NCI-H2029 (cell line): ENCODE data around the gene IGSF10.
"Not testable (repeated sequence)": the region's sequence is repeated elsewhere in the genome, so short reads cannot be mapped to it uniquely, and the experiment has no call there.

Experiments
- DNase-seq: peaks from one replicate; lab custom pipeline; 2025; lab: John Stamatoyannopoulos, UW

The IGSF10 gene, protein sequence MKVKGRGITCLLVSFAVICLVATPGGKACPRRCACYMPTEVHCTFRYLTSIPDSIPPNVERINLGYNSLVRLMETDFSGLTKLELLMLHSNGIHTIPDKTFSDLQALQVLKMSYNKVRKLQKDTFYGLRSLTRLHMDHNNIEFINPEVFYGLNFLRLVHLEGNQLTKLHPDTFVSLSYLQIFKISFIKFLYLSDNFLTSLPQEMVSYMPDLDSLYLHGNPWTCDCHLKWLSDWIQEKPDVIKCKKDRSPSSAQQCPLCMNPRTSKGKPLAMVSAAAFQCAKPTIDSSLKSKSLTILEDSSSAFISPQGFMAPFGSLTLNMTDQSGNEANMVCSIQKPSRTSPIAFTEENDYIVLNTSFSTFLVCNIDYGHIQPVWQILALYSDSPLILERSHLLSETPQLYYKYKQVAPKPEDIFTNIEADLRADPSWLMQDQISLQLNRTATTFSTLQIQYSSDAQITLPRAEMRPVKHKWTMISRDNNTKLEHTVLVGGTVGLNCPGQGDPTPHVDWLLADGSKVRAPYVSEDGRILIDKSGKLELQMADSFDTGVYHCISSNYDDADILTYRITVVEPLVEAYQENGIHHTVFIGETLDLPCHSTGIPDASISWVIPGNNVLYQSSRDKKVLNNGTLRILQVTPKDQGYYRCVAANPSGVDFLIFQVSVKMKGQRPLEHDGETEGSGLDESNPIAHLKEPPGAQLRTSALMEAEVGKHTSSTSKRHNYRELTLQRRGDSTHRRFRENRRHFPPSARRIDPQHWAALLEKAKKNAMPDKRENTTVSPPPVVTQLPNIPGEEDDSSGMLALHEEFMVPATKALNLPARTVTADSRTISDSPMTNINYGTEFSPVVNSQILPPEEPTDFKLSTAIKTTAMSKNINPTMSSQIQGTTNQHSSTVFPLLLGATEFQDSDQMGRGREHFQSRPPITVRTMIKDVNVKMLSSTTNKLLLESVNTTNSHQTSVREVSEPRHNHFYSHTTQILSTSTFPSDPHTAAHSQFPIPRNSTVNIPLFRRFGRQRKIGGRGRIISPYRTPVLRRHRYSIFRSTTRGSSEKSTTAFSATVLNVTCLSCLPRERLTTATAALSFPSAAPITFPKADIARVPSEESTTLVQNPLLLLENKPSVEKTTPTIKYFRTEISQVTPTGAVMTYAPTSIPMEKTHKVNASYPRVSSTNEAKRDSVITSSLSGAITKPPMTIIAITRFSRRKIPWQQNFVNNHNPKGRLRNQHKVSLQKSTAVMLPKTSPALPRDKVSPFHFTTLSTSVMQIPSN (N-terminal part only)

DNA sequence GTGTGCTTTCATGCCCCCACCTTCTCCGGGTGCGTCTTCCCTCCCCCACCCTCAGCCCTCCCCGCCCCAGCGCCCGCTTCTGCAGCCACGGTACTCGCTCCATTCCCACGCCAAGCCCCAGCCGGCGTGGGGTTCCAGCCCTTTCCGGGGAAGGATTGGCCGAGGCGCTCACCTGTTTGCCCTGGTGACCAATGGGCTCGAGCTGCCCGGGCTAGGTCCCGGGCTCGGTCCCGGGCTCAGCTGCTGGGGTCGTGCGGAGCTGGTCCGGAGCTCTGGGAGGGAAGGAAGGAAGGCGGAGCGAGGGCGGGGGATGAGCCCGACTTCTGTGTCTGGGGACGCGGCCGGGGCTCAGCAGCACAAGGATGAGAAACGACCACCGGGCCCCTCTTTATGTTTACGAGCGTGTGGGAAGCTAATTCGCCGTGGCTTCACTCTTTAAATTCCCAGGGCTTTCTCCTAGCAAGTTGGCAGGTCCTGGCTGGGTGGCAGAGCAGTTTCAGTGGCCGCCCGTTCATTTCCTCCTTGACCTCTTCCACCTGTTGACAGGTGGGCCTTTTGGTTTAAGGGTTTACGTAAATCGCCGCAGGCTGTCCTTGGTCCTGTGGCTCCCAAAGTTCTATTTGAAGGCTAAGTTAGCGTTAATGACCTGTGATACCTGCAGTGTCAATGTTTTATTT lies at the start of gene IGSF10:
Gene IGSF10, minus strand, starts transcription at position 288 of the 677 bp plus-strand sequence. CDS start 2,352 bp downstream, outside the sequence.
- DNase-seq: no peak

DNA sequence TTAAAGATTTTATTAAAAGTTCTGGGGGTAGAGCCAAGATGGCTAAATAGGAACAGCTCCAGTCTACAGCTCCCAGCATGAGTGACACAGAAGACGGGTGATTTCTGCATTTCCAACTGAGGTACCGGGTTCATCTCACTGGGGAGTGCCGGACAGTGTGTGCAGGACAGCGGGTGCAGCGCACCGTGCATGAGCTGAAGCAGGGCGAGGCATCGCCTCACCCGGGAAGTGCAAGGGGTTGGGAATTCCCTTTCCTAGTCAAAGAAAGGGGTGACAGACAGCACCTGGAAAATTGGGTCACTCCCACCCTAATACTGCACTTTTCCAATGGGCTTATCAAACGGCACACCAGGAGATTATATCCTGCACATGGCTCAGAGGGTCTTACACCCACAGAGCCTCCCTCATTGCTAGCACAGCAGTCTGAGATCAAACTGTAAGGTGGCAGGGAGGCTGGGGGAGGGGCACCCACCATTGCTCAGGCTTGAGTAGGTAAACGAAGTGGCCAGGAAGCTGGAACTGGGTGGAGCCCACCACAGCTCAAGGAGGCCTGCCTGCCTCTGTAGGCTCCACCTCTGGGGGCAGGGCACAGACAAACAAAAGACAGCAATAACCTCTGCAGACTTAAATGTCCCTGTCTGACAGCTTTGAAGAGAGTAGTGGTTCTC lies 48.7 kb upstream of the IGSF10 start:
- not testable (repeated sequence) for DNase-seq

DNA sequence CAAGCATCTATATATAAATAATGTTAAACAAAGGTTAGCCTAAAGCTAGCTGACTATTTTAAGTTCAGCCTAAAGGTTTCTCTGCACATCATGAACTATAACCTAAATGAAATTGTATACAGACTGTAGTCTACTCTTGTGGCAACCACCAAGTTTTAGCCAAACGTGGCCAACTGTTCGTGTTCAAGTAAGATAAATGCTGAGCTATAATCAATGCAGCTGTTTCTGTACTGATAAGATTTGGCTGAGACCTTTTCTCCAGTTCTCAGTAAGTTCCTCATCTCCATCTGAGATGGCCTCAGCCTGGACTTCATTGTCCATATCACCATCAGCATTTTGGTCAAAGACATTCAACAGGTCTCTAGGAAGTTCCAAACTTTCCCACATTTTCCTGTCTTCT lies 43.7 kb upstream of the IGSF10 start:
- no peak for DNase-seq

DNA sequence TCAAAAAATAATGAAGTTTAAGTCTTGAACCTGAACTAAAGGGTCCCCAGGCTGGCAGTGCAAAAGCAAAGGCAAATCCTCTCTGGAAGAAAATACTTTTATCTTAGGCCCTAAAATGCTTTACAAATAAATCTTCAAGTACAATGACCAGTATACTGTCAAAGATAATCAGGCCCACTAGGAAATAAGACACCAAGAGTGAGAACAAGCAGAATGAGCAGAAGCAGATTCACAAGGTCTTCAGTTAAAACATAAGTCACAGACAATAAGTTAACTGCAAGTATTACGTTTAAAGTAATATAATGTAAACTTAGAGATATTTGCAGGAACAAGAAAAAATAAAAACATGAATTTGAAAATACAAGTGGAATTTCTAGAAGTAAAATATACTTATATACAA lies 42.2 kb upstream of the IGSF10 start:
- DNase-seq: no peak

DNA sequence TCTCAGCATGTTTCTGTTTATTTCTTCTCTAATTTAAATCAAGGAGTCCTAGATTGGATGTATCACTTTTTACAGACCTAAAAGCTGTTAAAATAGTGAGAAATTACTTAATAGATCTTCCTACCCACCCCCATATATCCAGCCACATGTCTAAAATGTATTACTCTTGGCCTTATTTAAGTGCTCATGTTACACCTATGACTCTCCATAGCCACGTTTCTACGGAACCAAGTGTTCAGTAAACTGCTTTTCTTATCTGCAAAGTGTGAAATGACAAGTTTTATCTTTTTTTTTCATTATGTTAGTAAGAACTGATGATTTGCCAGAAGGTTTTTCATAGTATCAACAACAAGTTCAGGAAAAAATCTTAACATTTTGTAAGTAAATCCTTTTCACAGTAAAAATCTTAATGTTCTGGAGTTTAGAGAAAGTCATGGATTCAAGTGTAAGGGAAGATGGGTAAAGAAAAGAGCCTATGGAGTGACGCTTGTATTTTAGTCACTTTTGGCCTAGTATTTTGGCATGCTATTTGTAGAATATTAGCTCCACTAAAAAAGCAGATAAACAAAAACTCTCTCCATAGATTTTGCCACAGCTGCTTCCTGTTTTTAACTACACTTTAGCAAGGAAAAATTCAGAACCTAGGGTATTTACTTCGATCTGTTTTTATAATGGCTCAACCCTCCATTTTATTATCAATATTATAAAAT lies 41.2 kb upstream of the IGSF10 start:
- DNase-seq: no peak

DNA sequence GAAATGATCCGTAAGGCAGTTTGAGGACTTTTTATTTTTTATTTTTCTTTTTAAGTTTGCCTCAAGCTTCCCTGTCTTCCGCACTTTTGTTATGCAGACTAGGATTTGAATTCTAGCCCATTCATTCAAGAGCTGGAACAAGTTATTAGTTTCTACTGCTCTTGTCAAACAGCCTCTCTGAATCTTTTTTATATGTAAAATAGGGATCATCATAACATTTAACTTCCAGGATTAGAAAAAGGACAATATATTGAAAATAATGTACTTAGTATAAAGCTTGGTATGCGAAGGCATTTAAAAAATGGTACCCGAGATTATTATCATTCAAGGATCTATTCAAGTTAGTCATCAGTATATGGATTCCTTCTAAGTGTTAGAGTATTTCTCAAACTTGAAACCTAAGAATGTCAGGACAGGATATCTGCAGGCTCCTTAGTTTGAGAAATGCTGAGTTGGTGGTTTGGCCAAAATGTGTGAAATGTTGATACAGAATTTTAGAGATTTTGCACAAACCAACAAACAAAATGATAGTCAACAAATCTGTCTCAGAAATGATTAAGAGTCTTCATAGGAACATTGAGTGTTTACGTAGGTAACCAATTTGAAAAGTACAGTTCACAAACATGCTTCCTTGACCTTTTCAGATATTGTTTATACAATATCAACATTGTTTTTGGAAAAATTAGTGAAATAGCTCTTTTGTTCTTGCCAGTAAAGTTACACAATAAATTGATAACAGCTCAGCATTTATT lies 40.5 kb upstream of the IGSF10 start:
- DNase-seq: no peak

DNA sequence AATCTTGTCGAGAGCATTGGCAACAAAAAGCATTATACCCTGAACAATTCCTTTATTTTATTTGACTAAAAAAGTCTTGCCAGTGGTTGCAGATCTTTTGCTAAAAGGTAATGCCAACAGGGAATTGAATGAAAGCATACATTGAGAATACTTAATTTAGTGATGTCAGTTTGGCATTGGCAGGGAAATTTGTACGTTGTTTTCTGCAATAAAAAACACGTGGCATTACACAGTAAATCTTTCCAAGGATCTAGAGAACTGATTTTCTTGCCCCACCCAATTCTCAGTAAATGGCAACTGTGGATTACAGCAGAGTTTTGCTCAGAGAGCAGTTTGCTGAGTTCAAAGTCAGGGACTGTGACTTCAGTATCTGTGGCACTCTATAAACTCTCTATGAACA lies 38.3 kb upstream of the IGSF10 start:
- no peak for DNase-seq

DNA sequence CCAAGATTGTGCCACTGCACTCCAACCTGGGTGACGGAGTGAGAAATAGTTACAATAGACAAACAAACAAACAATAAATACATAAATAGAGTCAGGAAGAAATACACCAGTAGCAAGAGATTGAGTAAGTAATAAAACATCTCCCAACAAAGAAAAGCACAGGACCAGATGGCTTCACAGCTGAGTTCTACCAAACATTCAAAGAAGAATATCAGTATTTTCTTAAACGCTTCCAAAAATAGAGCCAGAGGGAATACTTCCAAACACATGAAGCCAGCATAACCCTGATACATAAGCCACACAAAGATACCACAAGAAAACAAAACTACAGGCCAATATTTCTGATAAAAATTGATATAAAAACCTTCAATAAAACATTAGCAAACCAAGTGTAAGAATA lies 30.7 kb upstream of the IGSF10 start:
- DNase-seq: no peak

DNA sequence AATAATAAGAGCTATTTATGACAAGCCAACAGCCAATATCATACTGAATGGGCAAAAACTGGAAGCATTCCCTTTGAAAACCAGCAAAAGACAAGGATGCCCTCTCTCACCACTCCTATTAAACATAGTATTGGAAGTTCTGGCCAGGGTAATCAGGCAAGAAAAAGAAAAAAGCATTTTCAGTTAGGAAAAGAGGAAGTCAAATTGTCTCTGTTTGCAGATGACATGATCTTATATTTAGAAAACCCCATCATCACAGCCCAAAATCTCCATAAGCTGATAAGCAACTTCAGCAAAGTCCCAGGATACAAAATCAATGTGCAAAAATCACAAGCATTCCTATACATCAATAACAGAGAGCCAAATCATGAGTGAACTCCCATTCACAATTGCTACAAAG lies 27.0 kb upstream of the IGSF10 start:
- not testable (repeated sequence) for DNase-seq

DNA sequence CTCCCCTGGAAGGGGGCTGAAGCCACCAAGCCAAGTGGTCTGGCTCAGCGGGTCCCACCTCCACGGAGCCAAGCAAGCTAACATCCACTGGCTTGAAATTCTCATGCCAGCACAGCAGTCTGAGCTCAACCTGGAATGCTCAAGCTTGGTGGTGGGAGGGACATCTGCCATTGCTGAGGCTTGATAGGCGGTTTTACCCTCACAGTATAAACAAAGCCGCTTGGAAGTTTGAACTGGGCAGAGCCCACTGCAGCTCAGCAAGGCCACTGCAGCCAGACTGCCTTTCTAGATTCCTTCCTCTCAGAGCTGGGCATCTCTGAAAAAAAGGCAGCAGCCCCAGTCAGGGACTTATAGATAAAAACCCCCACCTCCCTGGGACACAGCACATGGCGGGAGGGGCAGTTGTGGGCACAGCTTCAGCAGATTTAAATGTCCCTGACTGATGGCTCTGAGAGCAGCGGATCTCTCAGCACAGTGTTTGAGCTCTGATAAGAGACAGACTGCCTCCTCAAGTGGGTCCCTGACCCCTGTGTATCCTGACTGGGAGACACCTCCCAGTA lies 23.2 kb upstream of the IGSF10 start:
- DNase-seq: no peak

DNA sequence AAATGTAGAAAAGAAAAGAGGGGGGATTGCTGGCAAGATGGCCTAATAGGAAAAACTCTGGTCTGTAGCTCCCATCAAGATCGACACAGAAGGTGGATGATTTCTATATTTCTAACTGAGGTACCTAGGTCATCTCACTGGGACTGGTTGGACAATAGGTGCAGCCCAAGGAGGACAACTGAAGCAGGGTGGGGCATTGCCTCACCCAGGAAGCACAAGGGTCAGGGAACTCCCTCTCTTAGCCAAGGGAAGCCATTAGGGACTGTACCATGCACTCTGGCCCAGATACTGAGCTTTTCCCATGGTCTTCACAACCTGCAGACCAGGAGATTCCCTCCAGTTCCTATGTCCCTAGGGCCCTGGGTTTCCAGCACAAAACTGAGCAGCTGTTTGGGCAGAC lies 22.6 kb upstream of the IGSF10 start:
- no peak for DNase-seq

DNA sequence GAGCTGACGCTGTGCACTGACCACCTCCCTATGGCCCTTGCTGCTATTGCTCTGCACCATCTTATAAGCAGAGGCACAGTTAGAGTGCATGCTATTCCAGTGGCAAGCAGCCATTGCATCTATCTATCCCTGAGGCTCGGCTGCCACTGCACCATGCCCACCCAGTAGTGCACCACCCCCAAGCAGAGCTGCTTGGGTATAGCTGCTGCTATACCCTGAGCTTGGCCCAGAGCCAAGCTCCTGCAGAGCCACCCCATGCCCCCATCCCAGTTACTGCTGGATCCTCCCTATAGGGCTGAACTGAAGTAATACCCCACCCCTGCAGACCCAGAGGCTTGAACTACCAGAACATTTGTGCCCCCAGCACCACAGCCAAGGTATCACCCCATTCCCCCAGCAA lies 19.6 kb upstream of the IGSF10 start:
- DNase-seq: no peak

DNA sequence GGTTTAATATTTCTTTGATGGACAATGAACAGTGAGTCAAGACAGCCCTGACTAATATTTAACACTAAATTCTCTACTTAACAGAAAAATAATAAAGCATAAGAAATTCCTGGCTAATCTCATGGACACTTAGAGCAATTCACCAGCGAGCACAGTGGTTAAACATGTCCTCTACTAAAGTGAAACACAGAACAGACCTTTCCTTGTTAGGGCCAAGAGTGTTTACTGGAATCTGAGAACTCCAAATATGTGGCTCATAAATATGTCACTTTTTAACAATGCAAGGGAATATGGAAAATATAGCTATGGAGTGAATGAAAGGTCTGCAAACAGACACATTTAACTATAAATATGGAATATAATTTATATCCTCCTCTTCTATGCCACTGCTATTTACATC lies 18.6 kb upstream of the IGSF10 start:
- no peak for DNase-seq

DNA sequence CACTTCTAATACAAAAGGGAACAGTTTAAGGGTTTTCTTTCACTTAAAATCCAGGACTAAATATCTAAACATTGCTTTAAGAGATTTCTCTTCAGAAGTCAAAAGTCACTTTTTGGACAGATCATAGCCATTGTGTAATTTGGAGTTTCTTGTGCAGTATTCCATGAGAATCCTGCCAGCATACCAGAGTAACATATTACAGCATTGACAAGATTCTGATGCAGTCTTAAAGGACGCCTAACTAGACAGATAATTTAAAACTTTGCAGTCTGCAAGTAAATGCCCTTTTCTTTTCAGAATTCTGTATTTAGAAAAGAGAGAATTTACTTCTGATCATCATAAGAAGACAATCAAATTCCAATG lies 17.5 kb upstream of the IGSF10 start:
- DNase-seq: no peak

DNA sequence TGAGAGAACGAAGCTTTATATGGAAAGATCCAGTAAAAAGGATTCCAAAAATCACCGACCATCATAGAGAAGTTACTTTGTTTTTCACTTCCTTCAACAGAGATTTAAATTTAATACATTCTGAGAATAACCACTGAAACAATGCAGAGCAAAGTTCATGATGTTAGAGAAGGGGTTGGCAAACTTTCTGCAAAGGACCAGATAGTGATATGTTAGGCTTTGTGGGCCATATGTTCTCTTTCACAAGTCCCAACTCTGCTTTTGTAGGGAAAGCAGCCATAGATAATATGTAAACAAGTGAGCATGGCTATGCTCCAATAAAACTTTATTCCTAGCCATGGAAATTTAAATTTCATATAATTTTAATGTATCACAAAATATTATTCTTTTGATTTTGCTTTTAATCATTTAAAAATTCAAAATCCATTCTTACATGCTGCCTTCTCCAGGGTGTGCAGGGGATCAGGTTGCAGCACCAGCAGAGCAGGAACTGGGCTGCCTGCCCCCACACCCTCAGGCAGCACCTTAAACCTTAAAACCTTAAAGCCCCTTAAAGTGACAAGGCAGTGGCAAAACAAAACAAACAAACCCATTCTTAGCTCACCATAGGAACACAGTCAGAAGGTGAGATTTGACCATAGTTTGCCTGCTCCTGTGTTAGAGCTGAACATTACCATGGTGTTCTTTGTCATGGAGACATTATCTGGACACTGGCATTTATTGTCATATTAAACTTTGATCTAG lies 16.9 kb upstream of the IGSF10 start:
- DNase-seq: no peak

DNA sequence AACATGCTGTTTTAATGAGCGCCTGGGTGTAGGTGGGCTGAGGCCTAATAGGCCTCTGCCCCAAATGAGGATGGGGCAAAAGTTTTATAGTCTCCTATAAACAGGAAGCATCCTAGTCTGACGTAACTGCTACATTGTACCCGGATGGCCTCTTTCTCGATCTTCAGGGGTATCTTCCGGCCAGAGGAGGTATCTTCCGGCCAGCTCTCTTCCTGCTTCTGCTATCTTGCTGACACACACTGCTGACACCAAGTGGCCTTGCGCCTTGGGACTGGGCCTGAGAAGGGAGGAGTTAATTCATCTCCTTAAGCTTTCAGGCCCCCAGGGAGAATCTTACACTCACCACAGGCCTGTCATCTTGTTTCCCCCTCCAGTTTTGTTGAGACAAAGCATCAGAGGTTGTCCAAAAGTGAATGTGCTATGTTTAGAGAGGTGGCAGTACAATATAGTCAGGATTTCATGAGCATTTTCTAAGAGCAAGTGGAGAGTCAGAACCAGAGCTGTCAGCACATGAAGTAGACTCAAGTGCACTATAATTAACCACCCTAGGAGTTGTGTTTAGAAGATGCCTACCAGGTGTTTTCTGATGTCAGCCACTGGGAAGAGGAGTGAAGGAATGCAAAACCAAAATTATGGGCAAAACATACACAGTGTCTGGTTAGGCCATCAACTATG lies 15.6 kb upstream of the IGSF10 start:
- DNase-seq: no peak

DNA sequence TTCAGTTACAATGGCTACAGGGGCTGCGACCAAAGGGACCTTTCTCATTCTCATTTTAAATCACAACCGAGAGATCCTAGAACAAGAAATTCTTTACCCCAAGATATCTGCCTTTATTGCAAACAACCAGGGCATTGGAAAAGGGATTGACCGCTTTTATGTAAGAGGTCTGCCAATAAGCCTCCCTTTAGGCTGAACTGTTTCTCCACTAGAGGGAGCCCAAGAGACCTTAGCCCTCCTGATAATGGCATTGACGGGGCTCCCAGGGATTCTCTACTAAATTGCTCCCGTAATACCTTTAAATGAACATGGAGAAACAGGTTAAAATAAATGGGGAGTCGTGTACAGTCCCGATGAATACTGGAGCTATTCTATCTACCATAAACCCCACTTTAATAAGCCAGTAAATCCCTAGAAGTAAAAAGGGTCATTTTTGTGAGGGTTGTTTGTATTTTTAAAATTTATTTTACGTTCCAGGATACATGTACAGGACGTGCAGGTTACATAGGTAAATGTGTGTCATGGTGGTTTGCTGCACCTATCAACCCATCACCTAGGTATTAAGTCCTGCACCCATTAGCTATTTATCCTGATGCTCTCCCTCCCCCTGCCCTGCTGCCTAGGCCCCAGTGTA lies 7.5 kb upstream of the IGSF10 start:
- DNase-seq: peak; percentile 41

DNA sequence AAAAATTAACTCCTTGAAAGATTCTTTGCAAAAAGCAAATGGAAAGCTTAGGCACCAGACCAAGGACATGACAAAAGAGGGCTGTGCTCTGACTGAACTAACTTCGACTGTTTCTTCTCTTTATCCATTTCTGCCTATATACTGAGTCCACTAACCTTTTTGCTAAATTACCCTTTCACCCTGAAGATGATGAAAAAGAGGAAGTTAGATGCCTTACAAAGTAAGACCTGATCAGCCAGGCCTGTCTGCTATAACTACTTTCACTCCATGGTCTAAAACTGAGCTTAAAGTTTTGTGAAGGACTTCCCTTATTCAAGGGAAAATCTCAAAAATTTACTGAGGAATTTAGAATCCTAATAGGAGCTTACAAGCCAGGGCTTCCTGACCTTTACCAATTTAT lies 6.2 kb upstream of the IGSF10 start:
- DNase-seq: no peak
